Esophagus squamous epithelium (tissue), 4 donors: ENCODE results near the gene FOXL1.

ENCODE experiments used
- CTCF ChIP-seq, 6 experiments: fragments of 450-650 bp in 4 of 6; fragments of 200-600 bp in 2 of 6; sonication (generic) in 2 of 6; IDR thresholded peaks; one replicate each; pipeline ENCODE4 v1.5.1; 2016 to 2019; ENCODE audit warnings: antibody characterized with exemption in 6 of 6, mild to moderate bottlenecking in 4 of 6, moderate library complexity in 4 of 6
- POLR2A ChIP-seq, 4 donors: fragments of 450-650 bp; IDR thresholded peaks; one replicate each; pipeline ENCODE4 v1.6.1; 2017; ENCODE audit warnings: antibody characterized with exemption in 4 of 4, mild to moderate bottlenecking in 4 of 4, moderate library complexity in 3 of 4

DNA sequence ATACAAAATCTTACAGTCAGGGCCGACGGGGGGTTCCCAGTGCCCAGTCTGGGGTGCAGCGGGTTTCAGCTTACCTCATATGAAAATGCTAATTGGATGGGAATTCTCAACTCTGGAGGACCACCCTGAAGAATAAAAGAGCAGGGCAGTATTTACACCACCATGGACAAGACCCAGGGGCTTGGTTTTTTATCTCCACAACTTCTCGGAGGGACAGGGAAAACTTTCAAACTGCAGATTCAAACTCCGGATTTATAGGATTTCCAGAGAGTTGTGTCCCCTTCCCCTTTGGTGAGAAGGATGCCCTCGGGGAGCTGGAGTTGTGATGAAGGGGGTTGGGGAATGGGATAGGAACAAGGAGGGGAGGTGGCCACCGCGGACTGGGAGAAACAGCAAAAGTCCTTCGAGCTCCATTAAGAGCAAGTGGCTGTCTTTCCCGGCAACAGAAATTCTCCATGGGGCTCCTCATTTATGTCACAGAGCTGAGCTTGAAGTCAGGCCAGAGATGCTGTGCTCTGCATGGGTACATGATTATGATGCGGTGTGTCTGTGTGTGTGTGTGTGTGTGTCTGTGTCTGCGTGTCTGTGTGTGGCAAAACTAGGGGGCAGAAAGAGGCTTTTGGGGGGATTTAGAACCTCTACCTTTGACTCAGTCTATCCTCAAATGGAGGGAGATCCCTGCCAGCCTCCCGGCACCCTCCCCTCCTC, 15.7 kb downstream of the FOXL1 start:
- TF ChIP-seq CTCF (IDR thresholded peaks at IDR 0.05), result no peak
- TF ChIP-seq POLR2A (IDR thresholded peaks at IDR 0.05), result no peak
